Measurements from ENCODE around the gene MYL9. TPM values are rescaled to one million over a fixed set of nuclear protein-coding genes. Genes with fewer than 3 reads are reported as not detected.

Gene MYL9
- polyA plus RNA-seq, 1 donor (not counting 4 experiments of a cell fraction or from before 2014, with no cell fraction given) = 1.7 TPM

DNA sequence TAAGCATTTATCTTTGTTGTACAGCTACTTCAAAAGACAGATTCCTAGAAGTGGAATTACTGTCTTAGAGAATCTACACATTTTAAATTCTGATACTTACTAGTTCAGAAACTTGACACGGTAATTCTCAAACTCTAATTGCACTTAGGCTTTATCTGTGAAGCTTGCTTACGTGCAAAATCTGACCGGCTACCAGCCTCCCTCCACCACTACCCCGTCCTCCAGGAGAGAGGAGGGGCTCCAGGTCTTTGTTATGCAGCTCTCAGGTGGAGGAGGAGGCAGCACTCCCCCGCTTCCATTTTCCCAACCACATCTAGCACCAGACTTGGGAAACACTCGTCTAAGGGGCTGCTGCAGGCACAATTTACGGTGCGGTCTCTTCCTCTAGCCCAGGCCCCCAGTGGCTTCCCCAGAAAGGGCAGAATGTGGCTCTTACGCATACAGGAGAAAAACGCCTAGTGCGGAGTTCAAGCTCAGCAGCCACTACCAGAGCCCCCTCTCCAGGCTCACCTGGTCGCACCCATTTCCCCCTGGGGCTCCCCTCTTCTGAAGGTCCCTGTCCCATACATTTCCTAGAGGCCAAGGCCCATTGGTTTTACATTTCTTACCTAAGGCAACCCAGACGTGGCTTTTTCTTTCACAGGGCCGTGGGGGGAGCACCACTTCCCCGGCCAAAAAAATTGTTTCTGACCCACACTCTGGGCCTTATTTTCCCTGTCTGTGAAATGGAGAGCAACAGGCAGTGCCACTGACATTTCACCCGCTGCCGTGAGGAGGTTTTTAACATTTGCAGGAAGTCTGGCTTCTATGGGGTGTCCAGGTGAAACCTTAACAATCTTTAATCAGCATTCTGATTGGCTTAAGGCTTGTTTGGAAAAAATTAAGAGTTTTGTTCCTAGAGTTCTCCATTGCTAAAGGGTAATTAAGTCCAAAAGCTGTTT, 30.5 kb downstream of the MYL9 start:
- Histone ChIP-seq H3K9me3 (ENCODE audit: control insufficient read depth, low read depth, low read length) (no peaks in the 10 kb centered on the region), H3K27ac (ENCODE audit: control insufficient read depth, insufficient read depth, low read length) (no peak overlapping the region), H3K4me1 (ENCODE audit: control insufficient read depth, extremely low read depth, insufficient read depth, low read length) (peaks cover 26% of the 10 kb centered on the region), H3K9me1 (ENCODE audit: control insufficient read depth, extremely low read depth, insufficient read depth, low read length) (no peaks in the 10 kb centered on the region), H3K79me2 (ENCODE audit: control insufficient read depth, insufficient read depth, low read length) (peaks cover 14% of the 10 kb centered on the region), H3K36me3 (ENCODE audit: control insufficient read depth in 2 of 2, extremely low read depth in 1 of 2, insufficient read depth in 2 of 2, low read length in 2 of 2) (no peaks in the 10 kb centered on the region), H3K4me3 (ENCODE audit: control insufficient read depth in 2 of 3, extremely low read depth in 1 of 3, insufficient read depth in 2 of 3, low read depth in 1 of 3, low read length in 3 of 3) (no peak overlapping the region), H4K20me1 (ENCODE audit: control insufficient read depth, extremely low read depth, insufficient read depth, low read length) (no peaks in the 10 kb centered on the region), H3K27me3 (ENCODE audit: control insufficient read depth, extremely low read depth, insufficient read depth, low read length) (no peaks in the 10 kb centered on the region), H3K4me2 (ENCODE audit: control insufficient read depth, extremely low read depth, insufficient read depth, low read depth, low read length) (no peak overlapping the region), H3K9ac (ENCODE audit: control insufficient read depth, extremely low read depth, insufficient read depth, low read length) (no peak overlapping the region), H2AFZ (ENCODE audit: control insufficient read depth, low read length) (no peak overlapping the region)
- FAIRE-seq = no peak
- dilution Hi-C loops (cut with MboI; ENCODE audit: extremely low pct_ligation_motif_present, low sequenced_read_pairs) = no loop called here
- TF ChIP-seq EZH2 (IDR thresholded peaks at IDR 0.05; ENCODE audit: low read length) = no peak
- TF ChIP-seq, protein P1, sequence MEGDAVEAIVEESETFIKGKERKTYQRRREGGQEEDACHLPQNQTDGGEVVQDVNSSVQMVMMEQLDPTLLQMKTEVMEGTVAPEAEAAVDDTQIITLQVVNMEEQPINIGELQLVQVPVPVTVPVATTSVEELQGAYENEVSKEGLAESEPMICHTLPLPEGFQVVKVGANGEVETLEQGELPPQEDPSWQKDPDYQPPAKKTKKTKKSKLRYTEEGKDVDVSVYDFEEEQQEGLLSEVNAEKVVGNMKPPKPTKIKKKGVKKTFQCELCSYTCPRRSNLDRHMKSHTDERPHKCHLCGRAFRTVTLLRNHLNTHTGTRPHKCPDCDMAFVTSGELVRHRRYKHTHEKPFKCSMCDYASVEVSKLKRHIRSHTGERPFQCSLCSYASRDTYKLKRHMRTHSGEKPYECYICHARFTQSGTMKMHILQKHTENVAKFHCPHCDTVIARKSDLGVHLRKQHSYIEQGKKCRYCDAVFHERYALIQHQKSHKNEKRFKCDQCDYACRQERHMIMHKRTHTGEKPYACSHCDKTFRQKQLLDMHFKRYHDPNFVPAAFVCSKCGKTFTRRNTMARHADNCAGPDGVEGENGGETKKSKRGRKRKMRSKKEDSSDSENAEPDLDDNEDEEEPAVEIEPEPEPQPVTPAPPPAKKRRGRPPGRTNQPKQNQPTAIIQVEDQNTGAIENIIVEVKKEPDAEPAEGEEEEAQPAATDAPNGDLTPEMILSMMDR (optimal IDR thresholded peaks at IDR 0.05 in 1 of 3, IDR thresholded peaks at IDR 0.05 in 1 of 3, conservative IDR thresholded peaks at IDR 0.05 in 1 of 3; ENCODE audit: extremely low read depth in 1 of 3, insufficient read depth in 2 of 3, low read length in 3 of 3) = no peak
- DNase-seq (ENCODE audit: low read depth, low spot score) = no peak

DNA sequence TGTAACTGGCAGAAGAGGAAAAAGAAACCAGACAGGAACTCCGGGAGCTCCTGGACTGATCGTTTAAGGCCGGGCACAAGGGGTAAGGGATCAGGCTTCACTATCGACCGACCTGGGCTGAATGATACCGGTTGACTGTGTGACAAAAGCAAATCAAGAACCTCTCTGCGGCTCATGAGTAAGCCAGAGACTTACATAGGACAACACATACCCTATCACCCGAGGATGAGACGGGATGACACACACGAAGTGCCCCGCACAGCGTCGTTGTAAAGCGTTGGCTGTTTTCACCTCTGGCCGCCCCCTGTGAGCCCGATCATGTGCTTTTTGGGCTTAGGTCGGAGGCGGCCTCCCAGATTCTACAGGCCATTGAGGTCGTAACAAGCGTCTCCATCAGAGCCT, 31.4 kb downstream of the MYL9 start:
- Histone ChIP-seq H3K36me3 (ENCODE audit: control insufficient read depth in 2 of 2, extremely low read depth in 1 of 2, insufficient read depth in 2 of 2, low read length in 2 of 2) (no peaks in the 10 kb centered on the region), H2AFZ (ENCODE audit: control insufficient read depth, low read length) (peak overlapping the region; percentile 82), H3K27me3 (ENCODE audit: control insufficient read depth, extremely low read depth, insufficient read depth, low read length) (no peaks in the 10 kb centered on the region), H3K9ac (ENCODE audit: control insufficient read depth, extremely low read depth, insufficient read depth, low read length) (peak overlapping the region; percentile 64), H3K79me2 (ENCODE audit: control insufficient read depth, insufficient read depth, low read length) (peaks cover 15% of the 10 kb centered on the region), H3K9me1 (ENCODE audit: control insufficient read depth, extremely low read depth, insufficient read depth, low read length) (no peaks in the 10 kb centered on the region), H3K9me3 (ENCODE audit: control insufficient read depth, low read depth, low read length) (no peaks in the 10 kb centered on the region), H3K4me2 (ENCODE audit: control insufficient read depth, extremely low read depth, insufficient read depth, low read depth, low read length) (peak overlapping the region; percentile 70), H4K20me1 (ENCODE audit: control insufficient read depth, extremely low read depth, insufficient read depth, low read length) (no peaks in the 10 kb centered on the region), H3K4me1 (ENCODE audit: control insufficient read depth, extremely low read depth, insufficient read depth, low read length) (peaks cover 26% of the 10 kb centered on the region), H3K27ac (ENCODE audit: control insufficient read depth, insufficient read depth, low read length) (peak overlapping the region; percentile 52), H3K4me3 (ENCODE audit: control insufficient read depth in 2 of 3, extremely low read depth in 1 of 3, insufficient read depth in 2 of 3, low read depth in 1 of 3, low read length in 3 of 3) (peak overlapping the region in 2 of 3 experiments; percentile 18 to 20)
- DNase-seq (ENCODE audit: low read depth, low spot score) = no peak
- no peak for FAIRE-seq
- dilution Hi-C loops (cut with MboI; ENCODE audit: extremely low pct_ligation_motif_present, low sequenced_read_pairs) = no loop called here
- TF ChIP-seq, protein P1 (optimal IDR thresholded peaks at IDR 0.05 in 1 of 3, IDR thresholded peaks at IDR 0.05 in 1 of 3, conservative IDR thresholded peaks at IDR 0.05 in 1 of 3; ENCODE audit: extremely low read depth in 1 of 3, insufficient read depth in 2 of 3, low read length in 3 of 3) = no peak
- TF ChIP-seq EZH2 (IDR thresholded peaks at IDR 0.05; ENCODE audit: low read length) = no peak

Measured in keratinocyte (primary cell).